NCI-H187 (cell line): Measurements from ENCODE around the gene PGGT1B.
"Not testable (repeated sequence)": the region's sequence is repeated elsewhere in the genome, so short reads cannot be mapped to it uniquely, and the experiment has no call there.

ENCODE experiments used
- DNase-seq, 2 experiments: peaks; one replicate each; lab custom pipeline; 2025; lab: John Stamatoyannopoulos, UW

PGGT1B gene

GRCh38 chr5:115257981-115258380 is 4.7 kb downstream of the PGGT1B start:
- DNase-seq = no peak

GRCh38 chr5:115249379-115249778 is 13.3 kb downstream of the PGGT1B start:
- DNase-seq = not testable (repeated sequence)

- DNase-seq = peak in 1 of 2 experiments; percentile 2
These were observed 16.2 kb downstream of the PGGT1B start for GRCh38 chr5:115246361-115246991.

GRCh38 chr5:115243412-115243811 is 19.3 kb downstream of the PGGT1B start:
- DNase-seq = no peak

GRCh38 chr5:115241881-115242642 is 20.6 kb downstream of the PGGT1B start:
- DNase-seq = no peak

DNA sequence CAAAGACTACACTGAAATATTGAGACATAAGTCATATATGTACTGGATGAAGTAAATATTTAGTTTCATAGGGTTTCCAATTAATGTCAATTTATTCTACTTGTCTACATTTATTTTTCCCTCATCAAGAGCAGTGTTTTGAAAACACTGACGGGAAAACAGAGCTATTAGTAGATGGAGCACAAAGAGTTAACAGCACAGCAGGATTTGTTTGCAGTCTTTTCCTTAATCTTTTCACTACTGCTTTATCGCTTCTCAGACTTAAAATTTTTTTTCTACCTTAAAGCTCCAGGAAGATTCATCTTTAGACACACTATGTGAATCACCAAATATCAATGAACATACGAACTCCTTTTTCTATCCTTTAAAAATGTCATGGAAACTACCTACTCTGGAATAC is 25.6 kb downstream of the PGGT1B start:
- no peak for DNase-seq

DNA sequence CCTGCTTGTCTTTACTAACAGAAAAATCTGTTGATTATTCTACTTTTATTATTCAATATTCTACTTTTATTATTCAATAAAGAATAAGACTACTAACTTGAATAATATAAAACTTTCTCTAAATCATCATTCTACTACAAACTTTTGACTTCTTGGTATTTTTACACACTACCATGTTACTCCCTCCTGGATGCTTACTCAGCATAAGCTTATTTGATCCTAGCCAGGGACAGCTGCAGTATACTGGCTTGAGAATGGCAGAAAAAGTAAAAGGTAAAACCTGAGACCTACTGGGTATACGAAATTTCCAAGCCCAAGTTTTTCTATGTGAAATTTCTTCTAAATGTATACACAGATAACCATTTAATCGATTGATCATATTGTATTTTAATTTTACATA is 26.1 kb downstream of the PGGT1B start:
- no peak for DNase-seq

- no peak for DNase-seq
These were observed 31.1 kb downstream of the PGGT1B start for GRCh38 chr5:115231598-115231997.

DNA sequence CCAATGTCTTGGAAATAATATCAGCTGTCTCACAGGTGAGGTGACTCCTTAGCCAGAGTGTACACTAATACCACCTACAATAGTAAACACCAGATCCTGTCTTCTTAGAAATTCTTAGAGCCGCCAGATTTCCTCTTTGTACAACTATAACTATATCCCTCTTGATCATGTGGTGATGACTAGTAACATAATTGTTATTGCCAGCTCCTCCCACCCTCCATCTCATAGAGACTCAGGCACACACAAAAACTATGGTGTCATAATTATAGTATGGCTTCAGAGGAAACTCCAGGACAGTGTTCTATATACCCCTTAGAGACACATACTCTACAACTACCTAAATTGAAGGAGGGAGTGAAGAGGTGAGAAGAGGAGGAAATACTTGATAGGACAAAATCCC is 33.1 kb downstream of the PGGT1B start:
- no peak for DNase-seq

- no peak for DNase-seq
These were observed 35.4 kb downstream of the PGGT1B start for GRCh38 chr5:115227281-115227680.

DNA sequence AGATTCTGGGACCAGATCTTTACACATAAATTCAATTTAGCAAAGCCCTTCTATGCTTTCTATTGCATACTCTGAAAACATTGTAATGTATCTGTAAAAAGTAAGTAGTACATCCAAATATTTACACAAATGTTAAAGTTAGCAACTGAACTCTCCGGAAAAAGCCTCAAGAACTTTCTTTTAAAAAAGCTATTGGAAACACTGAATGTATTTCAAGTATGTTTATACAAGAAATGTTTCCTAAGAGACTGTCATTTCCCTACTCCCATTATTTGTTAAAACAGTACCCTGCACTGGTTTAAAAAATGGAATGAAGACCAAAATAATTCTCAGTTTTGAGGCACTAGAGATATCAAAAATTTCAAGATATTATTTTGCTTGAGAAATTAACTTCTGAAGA is 48.1 kb downstream of the PGGT1B start:
- no peak for DNase-seq

DNA sequence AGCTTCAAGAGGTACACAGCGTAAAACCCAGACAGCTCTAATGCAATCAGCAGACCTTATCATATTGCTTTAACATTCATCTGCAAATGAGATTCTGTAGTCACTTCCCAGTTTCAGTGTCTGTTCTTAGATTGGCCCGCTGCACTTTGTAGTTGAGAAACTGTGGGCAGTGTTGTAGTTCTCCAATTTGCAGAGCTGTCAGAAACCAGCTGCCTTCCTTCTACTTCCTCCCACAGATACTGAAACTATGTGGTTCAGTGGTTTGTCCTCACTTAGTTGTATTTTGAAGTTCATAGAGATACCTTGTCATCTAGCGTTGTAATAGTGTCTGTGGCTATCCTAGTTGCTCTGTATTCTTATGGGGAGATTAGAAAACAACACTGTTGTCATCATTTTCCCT is 53.4 kb downstream of the PGGT1B start:
- no peak for DNase-seq

- no peak for DNase-seq
These were observed 59.7 kb downstream of the PGGT1B start for GRCh38 chr5:115202952-115203351.

GRCh38 chr5:115196161-115196560 is 66.5 kb downstream of the PGGT1B start:
- DNase-seq = no peak

GRCh38 chr5:115194676-115195075 is 68.0 kb downstream of the PGGT1B start:
- no peak for DNase-seq

DNA sequence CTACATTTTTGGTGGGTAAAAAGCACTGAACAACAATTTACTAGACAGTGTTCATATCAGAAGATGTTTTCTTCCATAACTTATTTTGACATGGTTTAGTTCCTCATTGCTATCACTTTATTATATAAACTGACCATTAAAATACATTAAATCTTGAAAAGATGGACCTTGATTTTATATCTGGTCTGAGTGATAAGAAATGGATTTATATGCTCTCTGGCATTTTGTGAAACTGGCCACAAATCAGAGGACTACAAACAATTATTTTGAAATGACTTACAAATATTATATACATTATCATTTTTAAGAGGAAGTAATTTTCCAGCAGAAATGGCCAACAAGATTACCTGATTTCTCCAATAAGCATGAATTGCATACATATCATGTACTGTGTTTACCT is 69.4 kb downstream of the PGGT1B start:
- no peak for DNase-seq

GRCh38 chr5:115192098-115192497 is 70.6 kb downstream of the PGGT1B start:
- no peak for DNase-seq

DNA sequence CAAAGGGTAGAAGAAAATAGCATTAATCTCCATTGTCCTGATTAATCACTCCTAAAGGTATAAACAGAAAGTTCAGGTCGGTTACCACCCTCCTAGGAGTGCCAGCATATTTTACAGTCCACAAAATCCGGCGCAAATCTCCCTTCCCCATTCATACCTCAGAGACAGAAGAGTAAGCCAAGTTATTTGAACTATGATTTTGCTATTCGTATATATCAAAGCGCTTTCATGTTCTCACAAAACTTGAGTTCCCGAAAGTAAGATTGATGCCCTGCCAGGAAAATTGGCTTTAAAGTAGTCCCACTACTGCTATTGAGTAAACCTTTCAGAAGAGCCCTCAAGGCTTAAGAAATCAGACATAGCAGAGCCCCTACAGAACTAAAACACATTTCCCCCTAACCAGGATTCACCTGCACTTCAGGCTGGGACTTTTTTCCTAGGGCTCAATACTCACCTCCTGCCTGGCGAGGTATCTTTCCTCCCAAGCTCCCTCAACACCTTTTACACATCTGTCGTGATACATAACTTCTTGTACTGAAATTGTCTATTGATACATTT is 71.1 kb downstream of the PGGT1B start:
- no peak for DNase-seq

GRCh38 chr5:115190388-115190787 is 72.3 kb downstream of the PGGT1B start:
- no peak for DNase-seq

DNA sequence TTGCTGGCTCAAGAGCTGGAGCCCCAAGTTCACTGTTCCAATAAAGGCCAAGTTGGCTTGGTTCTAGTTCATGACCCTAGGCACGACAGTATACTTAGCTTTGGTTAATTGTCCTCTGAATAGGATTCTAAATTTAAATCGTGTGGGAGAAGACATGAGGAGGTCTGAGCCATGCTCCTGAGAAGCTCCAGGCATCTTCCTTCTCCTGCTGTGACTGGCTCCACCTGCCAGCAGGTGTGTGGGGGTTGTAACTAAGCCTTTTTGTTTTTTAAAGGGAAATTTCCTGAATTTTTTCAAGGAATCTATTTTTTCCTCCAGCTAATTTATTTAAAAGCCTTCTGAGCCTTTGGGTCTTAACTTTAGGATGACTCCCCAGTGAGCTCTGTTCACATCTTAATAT is 72.8 kb downstream of the PGGT1B start:
- no peak for DNase-seq

GRCh38 chr5:115186794-115187193 is 75.9 kb downstream of the PGGT1B start:
- no peak for DNase-seq

GRCh38 chr5:115184770-115185169 is 77.9 kb downstream of the PGGT1B start:
- DNase-seq = no peak

DNA sequence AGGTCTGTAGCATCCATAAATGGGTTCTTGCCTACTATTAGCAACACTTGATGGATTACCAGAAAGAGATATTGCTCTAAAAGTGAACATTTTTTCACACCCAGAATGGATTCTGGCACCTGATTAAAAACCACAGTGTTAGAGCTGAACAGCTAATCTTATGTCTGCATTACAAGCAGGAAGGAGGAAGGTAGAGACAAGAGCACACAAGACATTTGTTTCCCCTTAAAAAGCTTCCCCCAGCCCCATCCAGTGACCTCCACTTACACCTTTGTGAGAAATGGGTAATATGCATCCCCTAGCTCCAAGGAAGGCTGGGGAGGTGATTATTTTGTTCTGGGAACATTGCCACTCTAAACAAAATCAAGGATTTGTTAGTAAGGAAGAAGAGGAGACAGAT is 80.9 kb downstream of the PGGT1B start:
- DNase-seq = no peak
